H9 (cell line): ENCODE data around the gene DLG5. TPM values are rescaled to one million over a fixed set of nuclear protein-coding genes. Genes with fewer than 3 reads are reported as not detected.

Experiments
- DNase-seq: peaks from one replicate; pipeline ENCODE4 v3.0.0-alpha.2; 2017
- H2AFZ ChIP-seq: one replicate; pipeline ENCODE4 v1.6.1; 2013; ENCODE audit warnings: mild to moderate bottlenecking, low read length, control low read depth, moderate library complexity
- H2AK5ac ChIP-seq: 2 replicates; pipeline ENCODE4 v1.6.1; 2013; ENCODE audit warnings: low read length, control low read depth, mixed read lengths; ENCODE audit not compliant: insufficient read length
- H2BK120ac ChIP-seq: one replicate; pipeline ENCODE4 v1.6.1; 2013; ENCODE audit warnings: low read depth, mild to moderate bottlenecking, low read length, control low read depth, inconsistent platforms; ENCODE audit not compliant: poor library complexity, severe bottlenecking
- H2BK12ac ChIP-seq: 2 replicates; pipeline ENCODE4 v1.6.1; 2013; ENCODE audit warnings: low read length, control low read depth, mixed read lengths, low read depth; ENCODE audit not compliant: insufficient read length
- H2BK15ac ChIP-seq: 2 replicates; pipeline ENCODE4 v1.6.1; 2013; ENCODE audit warnings: low read depth, low read length, control low read depth
- H2BK20ac ChIP-seq: one replicate; pipeline ENCODE4 v1.6.1; 2013; ENCODE audit warnings: low read depth, mild to moderate bottlenecking, low read length, control low read depth, inconsistent platforms; ENCODE audit not compliant: poor library complexity, severe bottlenecking
- H2BK5ac ChIP-seq: 2 replicates; pipeline ENCODE4 v1.6.1; 2013; ENCODE audit warnings: low read length, control low read depth, mixed read lengths; ENCODE audit not compliant: insufficient read length
- H3K14ac ChIP-seq: 2 replicates; pipeline ENCODE4 v1.6.1; 2013; ENCODE audit warnings: low read length, control low read depth; ENCODE audit not compliant: insufficient read depth
- H3K18ac ChIP-seq: 2 replicates; pipeline ENCODE4 v1.6.1; 2013; ENCODE audit warnings: low read depth, mild to moderate bottlenecking, mixed read lengths, low read length, control low read depth; ENCODE audit not compliant: insufficient read length
- H3K23ac ChIP-seq: 2 replicates; pipeline ENCODE4 v1.6.1; 2013; ENCODE audit warnings: low read length, control low read depth, mixed read lengths, low read depth; ENCODE audit not compliant: insufficient read length
- H3K23me2 ChIP-seq: 2 replicates; pipeline ENCODE4 v1.6.1; 2013; ENCODE audit warnings: low read depth, mild to moderate bottlenecking, mixed read lengths, low read length, control low read depth; ENCODE audit not compliant: insufficient read length, poor library complexity, severe bottlenecking
- H3K27ac ChIP-seq: 2 replicates; pipeline ENCODE4 v1.5.1; 2013; ENCODE audit warnings: low read length, control low read depth, mixed read lengths, low read depth; ENCODE audit not compliant: insufficient read length
- H3K27me3 ChIP-seq: 2 replicates; pipeline ENCODE4 v1.6.1; 2013; ENCODE audit warnings: low read length, control low read depth, inconsistent platforms; ENCODE audit not compliant: insufficient read depth
- H3K4ac ChIP-seq: 2 replicates; pipeline ENCODE4 v1.6.1; 2013; ENCODE audit warnings: low read depth, mild to moderate bottlenecking, control low read depth, inconsistent platforms, low read length, moderate library complexity
- H3K4me1 ChIP-seq: 2 replicates; pipeline ENCODE4 v1.6.1; 2013; ENCODE audit warnings: low read length, control low read depth, inconsistent platforms; ENCODE audit not compliant: insufficient read depth
- H3K4me2 ChIP-seq: 2 replicates; pipeline ENCODE4 v1.6.1; 2013; ENCODE audit warnings: low read length, control low read depth, mixed read lengths; ENCODE audit not compliant: insufficient read length, insufficient read depth
- H3K56ac ChIP-seq: 2 replicates; pipeline ENCODE4 v1.6.1; 2013; ENCODE audit warnings: low read depth, mild to moderate bottlenecking, mixed read lengths, low read length, control low read depth; ENCODE audit not compliant: insufficient read length
- H3K79me1 ChIP-seq: 2 replicates; pipeline ENCODE4 v1.6.1; 2013; ENCODE audit warnings: low read depth, mild to moderate bottlenecking, moderate library complexity, low read length, control low read depth, inconsistent platforms; ENCODE audit not compliant: insufficient read depth, poor library complexity, severe bottlenecking
- H3K79me2 ChIP-seq: 2 replicates; pipeline ENCODE4 v1.6.1; 2013; ENCODE audit warnings: low read length, control low read depth, inconsistent platforms; ENCODE audit not compliant: insufficient read depth
- H3K9ac ChIP-seq: 2 replicates; pipeline ENCODE4 v1.6.1; 2013; ENCODE audit warnings: low read length, control low read depth, mixed read lengths; ENCODE audit not compliant: insufficient read length; ENCODE audit errors: extremely low read depth
- H3K9me3 ChIP-seq: one replicate; pipeline ENCODE4 v1.6.1; 2013; ENCODE audit warnings: low read depth, low read length, inconsistent platforms; ENCODE audit not compliant: control insufficient read depth
- H3T11ph ChIP-seq: one replicate; pipeline ENCODE4 v1.6.1; 2013; ENCODE audit warnings: mild to moderate bottlenecking, low read length, control low read depth, inconsistent platforms
- H4K20me1 ChIP-seq: one replicate; pipeline ENCODE4 v1.6.1; 2013; ENCODE audit not compliant: control insufficient read depth, insufficient read length, insufficient read depth
- H4K5ac ChIP-seq: 2 replicates; pipeline ENCODE4 v1.6.1; 2013; ENCODE audit warnings: low read depth, mild to moderate bottlenecking, mixed read lengths, low read length, control low read depth; ENCODE audit not compliant: insufficient read length
- H4K8ac ChIP-seq: replicated peaks from 2 replicates; pipeline ENCODE4 v1.6.1; 2013; ENCODE audit warnings: low read length, control low read depth, mixed read lengths, low read depth; ENCODE audit not compliant: insufficient read length
- H4K91ac ChIP-seq: 2 replicates; pipeline ENCODE4 v1.6.1; 2013; ENCODE audit warnings: low read depth, mild to moderate bottlenecking, moderate library complexity, mixed read lengths, low read length, control low read depth; ENCODE audit not compliant: insufficient read length
- H3K27ac Mint-ChIP-seq, 3 experiments: 2 replicates in 2 of 3; 3 replicates in 1 of 3; pipeline ENCODE4 v1.8.0; 2020 to 2021; ENCODE audit warnings: mixed read lengths in 3 of 3, mild to moderate bottlenecking in 1 of 3, moderate library complexity in 1 of 3
- H3K27me3 Mint-ChIP-seq: 2 replicates; pipeline ENCODE4 v1.8.0; 2021; ENCODE audit warnings: low read depth, mild to moderate bottlenecking, moderate library complexity, mixed read lengths
- H3K36me3 Mint-ChIP-seq, 3 experiments: 2 replicates in 2 of 3; 3 replicates in 1 of 3; pipeline ENCODE4 v1.8.0; 2020 to 2021; ENCODE audit warnings: low read depth in 3 of 3, mixed read lengths in 3 of 3; ENCODE audit not compliant: insufficient read depth in 1 of 3
- H3K4me1 Mint-ChIP-seq, 2 experiments: 2 replicates each; pipeline ENCODE4 v1.8.0; 2020; ENCODE audit warnings: mixed read lengths in 2 of 2
- H3K4me3 Mint-ChIP-seq, 2 experiments: 2 replicates in 1 of 2; 3 replicates in 1 of 2; pipeline ENCODE4 v1.8.0; 2020 to 2021; ENCODE audit warnings: mild to moderate bottlenecking in 2 of 2, mixed read lengths in 2 of 2, moderate library complexity in 1 of 2
- H3K9me3 Mint-ChIP-seq, 2 experiments: 2 replicates in 1 of 2; 3 replicates in 1 of 2; pipeline ENCODE4 v1.8.0; 2020; ENCODE audit warnings: mild to moderate bottlenecking in 2 of 2, mixed read lengths in 2 of 2, moderate library complexity in 1 of 2
- CTCF ChIP-seq: fragments of 200-600 bp; sonication (generic); conservative IDR thresholded peaks from 3 replicates; pipeline ENCODE4 v1.8.0; 2021; ENCODE audit warnings: antibody characterized with exemption, mild to moderate bottlenecking
- WGBS: extraction: QIAGEN DNeasy Blood & Tissue Kit; methylation state at CpG from one replicate; pipeline ENCODE4 v1.1.7; 2013; ENCODE audit warnings: missing lambda C conversion rate, low lambda C conversion rate, mixed read lengths; ENCODE audit not compliant: insufficient read length; ENCODE audit errors: extremely low coverage; 5-methylcytosine and 5-hydroxymethylcytosine counted together
- total RNA-seq: library from RNA; stranded (reverse); gene quantifications from 2 replicates; pipeline ENCODE4 v1.2.1, GENCODE V29; 2021

The DLG5 gene
- total RNA-seq, 1 experiment from 2014 or later: 67.4 TPM

- Histone ChIP-seq H3K23ac (no peak overlapping the region), H3K56ac (no peak overlapping the region), H4K8ac (no peak overlapping the region), H3K14ac (no peak overlapping the region), H3K4me1 (no peaks in the 10 kb centered on the region), H2BK20ac (no peak overlapping the region), H3K79me2 (no peaks in the 10 kb centered on the region), H3K9ac (no peak overlapping the region), H3K4ac (no peak overlapping the region), H4K5ac (no peak overlapping the region), H2BK5ac (no peak overlapping the region), H4K20me1 (no peaks in the 10 kb centered on the region), H2AK5ac (no peak overlapping the region), H2BK120ac (no peak overlapping the region), H3K4me2 (no peak overlapping the region), H3K27ac (no peak overlapping the region), H3T11ph (no peak overlapping the region), H2BK15ac (no peak overlapping the region), H3K9me3 (no peaks in the 10 kb centered on the region), H3K18ac (no peak overlapping the region), H4K91ac (no peak overlapping the region), H2AFZ (no peak overlapping the region), H3K23me2 (no peaks in the 10 kb centered on the region), H2BK12ac (no peak overlapping the region), H3K27me3 (no peaks in the 10 kb centered on the region), H3K79me1 (no peaks in the 10 kb centered on the region)
- peaks cover 17 to 18% of the 10 kb centered on the region in 2 experiments for H3K4me1 Mint-ChIP-seq
- H3K27ac Mint-ChIP-seq: peak overlapping the region; percentile 51 to 90 (median 82); a peak in 3 of 7 replicates
- peaks cover under 1 to 11% (median under 1%) of the 10 kb centered on the region in 3 experiments; a peak in 4 of 7 replicates for H3K36me3 Mint-ChIP-seq
- no CpG with 5 or more reads among the region's 7 CpGs for WGBS
- DNase-seq: no peak
- H3K9me3 Mint-ChIP-seq: peaks cover 0 to 4% of the 10 kb centered on the region in 2 experiments; a peak in 2 of 5 replicates
- H3K27me3 Mint-ChIP-seq: no peaks in the 10 kb centered on the region
- H3K4me3 Mint-ChIP-seq: no peak overlapping the region
- no peak for TF ChIP-seq CTCF
Observed at GRCh38 chr10:77970869-77971803, 44.6 kb upstream of the DLG5 start.
